Liver (tissue), 2 donors: ENCODE measurements around the gene JAKMIP2.

Source experiments
- CTCF ChIP-seq: fragments of 150-350 bp; IDR thresholded peaks from 2 replicates; pipeline ENCODE4 v1.5.1; 2017; ENCODE audit warnings: improper control_type of control experiment, low read depth, low read length; ENCODE audit not compliant: missing input control
- TF ChIP-seq, protein P1 (sequence below): IDR thresholded peaks from 2 replicates; pipeline ENCODE4 v1.6.1; 2016; ENCODE audit warnings: antibody characterized with exemption
- donor health status: healthy.

- TF ChIP-seq CTCF: no peak
- TF ChIP-seq, protein P1, sequence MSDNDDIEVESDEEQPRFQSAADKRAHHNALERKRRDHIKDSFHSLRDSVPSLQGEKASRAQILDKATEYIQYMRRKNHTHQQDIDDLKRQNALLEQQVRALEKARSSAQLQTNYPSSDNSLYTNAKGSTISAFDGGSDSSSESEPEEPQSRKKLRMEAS: no peak
Measured at GRCh38 chr5:147611483-147611882, 171.0 kb downstream of the JAKMIP2 start.
